Measurements from ENCODE around the gene ASB16.
A peak's percentile ranks its signal among the peaks of the same experiment; 100 is the strongest.

ASB16 gene

GRCh38 chr17:44197107-44197506 is 26.6 kb downstream of the ASB16 start:
- Histone ChIP-seq H3K36me3 (peaks cover 55% of the 10 kb centered on the region), H3K9me3 (no peaks in the 10 kb centered on the region), H3K4me1 (ENCODE audit: control insufficient read depth in 1 of 2, insufficient read depth in 1 of 2, low read depth in 1 of 2, low read length in 1 of 2) (peaks cover 33 to 34% of the 10 kb centered on the region in 2 experiments), H3K4me3 (ENCODE audit: low read depth in 1 of 2, low read length in 1 of 2) (peak overlapping the region in 1 of 2 experiments; percentile 93), H3K27ac (peak overlapping the region; percentile 100), H3K27me3 (no peaks in the 10 kb centered on the region)
- no peak for TF ChIP-seq CTCF (IDR thresholded peaks at IDR 0.05)

- no peak for TF ChIP-seq CTCF (IDR thresholded peaks at IDR 0.05)
- H3K4me3 ChIP-seq (ENCODE audit: low read depth in 1 of 2, low read length in 1 of 2): peak overlapping the region; percentile 80 to 93
- no peaks in the 10 kb centered on the region for H3K9me3 ChIP-seq
- peaks cover 44% of the 10 kb centered on the region for H3K36me3 ChIP-seq
- no peaks in the 10 kb centered on the region for H3K27me3 ChIP-seq
- peak overlapping the region; percentile 100 for H3K27ac ChIP-seq
- H3K4me1 ChIP-seq (ENCODE audit: control insufficient read depth in 1 of 2, insufficient read depth in 1 of 2, low read depth in 1 of 2, low read length in 1 of 2): peaks cover 33 to 35% of the 10 kb centered on the region in 2 experiments
These were observed 27.6 kb downstream of the ASB16 start for GRCh38 chr17:44197980-44198720.

- TF ChIP-seq CTCF (IDR thresholded peaks at IDR 0.05): no peak
- H3K4me1 ChIP-seq (ENCODE audit: control insufficient read depth in 1 of 2, insufficient read depth in 1 of 2, low read depth in 1 of 2, low read length in 1 of 2): peaks cover 41 to 43% of the 10 kb centered on the region in 2 experiments
- H3K27me3 ChIP-seq: no peaks in the 10 kb centered on the region
- H3K27ac ChIP-seq: peak overlapping the region; percentile 100
- peaks cover 36% of the 10 kb centered on the region for H3K36me3 ChIP-seq
- peak overlapping the region; percentile 80 to 93 for H3K4me3 ChIP-seq (ENCODE audit: low read depth in 1 of 2, low read length in 1 of 2)
- H3K9me3 ChIP-seq: no peaks in the 10 kb centered on the region
These were observed 28.4 kb downstream of the ASB16 start for GRCh38 chr17:44198721-44199552.

- TF ChIP-seq CTCF (IDR thresholded peaks at IDR 0.05): peak; percentile 43
- Histone ChIP-seq H3K9me3 (no peaks in the 10 kb centered on the region), H3K27ac (peak within 1 kb of the TSS; percentile 100), H3K4me1 (ENCODE audit: control insufficient read depth in 1 of 2, insufficient read depth in 1 of 2, low read depth in 1 of 2, low read length in 1 of 2) (peaks cover 43 to 50% of the 10 kb centered on the region in 2 experiments), H3K4me3 (ENCODE audit: low read depth in 1 of 2, low read length in 1 of 2) (peak within 1 kb of the TSS; percentile 80 to 93), H3K36me3 (peaks cover 28% of the 10 kb centered on the region), H3K27me3 (no peaks in the 10 kb centered on the region)
These were observed 29.3 kb downstream of the ASB16 start, which contains the start of gene ATXN7L3 for GRCh38 chr17:44199553-44200477. TSS of gene ATXN7L3 (minus strand) at chr17:44199884. CDS start at chr17:44198070, 1,814 bp downstream.

Data from neutrophil (primary cell).